GM20431 (cell line): ENCODE measurements around the gene MGMT.

ENCODE experiments used
- in situ Hi-C: fragments of 300-500 bp; cut with MseI, MboI; formaldehyde crosslinking; loops from one replicate; pipeline ENCODE4 v1.15.0; 2020; ENCODE audit warnings: low sequenced_read_pairs; ENCODE audit not compliant: unreplicated experiment

Gene MGMT

DNA sequence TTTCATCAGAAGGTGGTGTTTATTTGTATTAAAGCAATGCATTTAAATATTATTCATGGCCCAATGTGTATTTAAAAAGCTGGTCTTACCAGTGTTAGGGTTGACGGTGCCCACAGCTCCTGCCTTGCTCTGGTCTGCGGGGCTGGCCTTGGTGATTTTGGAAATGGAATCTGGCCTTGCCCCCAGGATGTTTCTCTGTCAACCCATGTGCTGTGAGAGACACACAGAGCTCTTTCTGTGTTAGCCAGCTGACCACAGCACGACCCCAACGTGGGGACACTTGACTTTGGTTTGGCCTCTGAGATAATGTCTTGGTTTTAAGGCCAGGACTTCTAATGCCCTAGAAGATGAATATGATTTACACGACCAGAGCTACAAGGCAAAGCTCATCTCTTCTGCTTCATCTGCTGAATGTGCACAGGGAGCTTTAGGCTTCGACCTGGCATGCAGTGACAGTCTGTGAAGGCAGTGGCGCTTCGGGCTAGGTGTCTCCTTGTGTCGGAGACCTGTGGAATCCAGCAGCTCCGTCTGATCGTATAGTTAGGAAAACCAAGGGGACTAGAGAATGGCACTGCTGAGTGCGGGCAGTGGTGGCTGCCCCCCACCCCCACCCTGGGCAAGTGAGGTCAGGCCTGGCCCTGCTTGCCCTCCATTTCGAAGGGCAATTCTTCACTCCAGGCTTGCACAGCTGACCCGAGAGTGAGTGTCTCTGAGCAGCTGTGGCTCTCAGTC is 250.9 kb downstream of the MGMT start:
- in situ Hi-C loops: no loop called here

DNA sequence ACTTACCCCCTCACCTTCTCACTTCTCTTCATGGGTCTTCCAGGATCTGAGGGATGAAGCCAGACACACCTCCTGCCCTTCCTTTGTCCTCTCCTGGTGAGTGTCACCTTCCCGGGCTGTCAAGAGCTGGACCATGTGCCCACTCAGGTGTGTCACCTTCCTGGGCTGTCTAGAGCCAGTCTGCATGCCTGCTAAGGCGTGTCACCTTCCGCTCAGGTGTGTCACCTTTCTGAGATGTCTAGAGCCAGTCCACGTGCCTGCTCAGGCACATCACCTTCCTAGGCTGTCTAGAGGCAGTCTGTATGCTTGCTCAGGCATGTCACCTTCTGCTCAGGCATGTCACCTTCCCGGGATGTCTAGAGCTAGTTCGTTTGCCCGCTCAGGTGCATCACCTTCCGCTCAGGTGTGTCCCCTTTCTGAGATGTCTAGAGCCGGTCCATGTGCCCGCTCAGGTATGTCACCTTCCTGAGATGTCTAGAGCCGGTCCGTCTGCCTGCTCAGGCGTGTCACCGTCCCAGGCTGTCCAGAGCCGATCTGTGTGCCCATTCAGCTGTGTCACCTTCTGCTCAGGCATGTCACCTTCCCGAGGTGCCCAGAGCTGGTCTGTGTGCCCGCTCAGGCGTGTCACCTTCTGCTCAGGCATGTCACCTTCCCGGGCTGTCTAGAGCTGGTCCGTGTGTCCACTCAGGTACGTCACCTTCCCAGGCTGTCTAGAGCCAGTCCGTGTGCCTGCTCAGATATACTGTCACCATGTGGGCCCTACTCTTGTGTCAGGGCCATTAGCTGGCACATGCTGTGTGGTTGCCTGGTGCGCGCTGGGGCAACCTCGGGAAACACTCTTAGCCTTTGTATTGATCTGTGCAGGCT is 251.7 kb downstream of the MGMT start:
- in situ Hi-C loops: no loop called here

DNA sequence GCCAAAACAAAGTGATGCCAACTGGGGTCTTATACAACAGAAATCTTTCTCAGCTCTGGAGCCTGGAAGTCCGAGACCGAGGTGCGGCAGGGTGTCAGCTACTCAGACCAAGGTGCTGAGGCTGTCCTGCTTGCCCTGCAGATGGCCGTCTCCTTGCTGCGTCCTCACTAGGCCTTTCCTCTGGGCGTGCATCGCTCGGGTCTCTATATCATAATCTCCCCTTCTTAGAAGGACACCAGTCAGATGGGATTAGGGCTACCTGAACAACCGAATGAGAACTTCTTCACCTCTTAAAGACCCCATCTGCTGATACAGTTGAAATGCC is 252.3 kb downstream of the MGMT start:
- in situ Hi-C loops: no loop called here

DNA sequence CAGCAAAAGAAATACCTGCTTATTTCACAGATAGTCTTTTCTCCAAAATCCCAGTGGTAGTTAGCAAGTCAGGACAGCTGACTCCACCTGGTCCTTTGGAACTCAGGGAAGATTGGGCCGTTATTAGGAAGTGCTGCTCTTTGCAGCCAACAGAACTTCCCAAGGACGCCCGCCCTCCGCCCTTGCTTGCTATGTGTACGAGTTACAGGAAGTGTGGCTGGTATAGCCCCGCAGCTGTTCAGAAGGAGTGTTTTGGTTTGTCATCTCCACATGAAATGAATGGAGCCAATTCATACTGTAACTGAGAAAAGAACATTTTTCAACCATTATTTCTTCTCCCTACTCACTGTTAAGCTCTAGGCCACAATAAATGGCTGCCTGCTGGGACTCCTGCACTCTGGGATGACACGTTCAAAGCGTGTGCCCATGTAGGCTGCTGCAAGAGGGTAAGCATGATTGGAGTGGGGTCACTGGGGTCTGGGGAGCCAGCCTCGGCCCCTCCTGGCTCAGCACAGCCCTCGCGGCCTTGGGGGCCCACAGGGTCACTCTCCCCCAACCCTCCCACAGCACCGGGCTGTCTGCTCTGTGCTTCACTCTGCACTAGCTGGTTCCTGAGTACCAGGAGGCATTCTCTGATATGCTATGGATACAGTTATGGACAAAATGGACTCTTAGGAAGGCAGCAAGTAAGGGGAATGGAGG is 253.0 kb downstream of the MGMT start:
- in situ Hi-C loops: no loop called here

DNA sequence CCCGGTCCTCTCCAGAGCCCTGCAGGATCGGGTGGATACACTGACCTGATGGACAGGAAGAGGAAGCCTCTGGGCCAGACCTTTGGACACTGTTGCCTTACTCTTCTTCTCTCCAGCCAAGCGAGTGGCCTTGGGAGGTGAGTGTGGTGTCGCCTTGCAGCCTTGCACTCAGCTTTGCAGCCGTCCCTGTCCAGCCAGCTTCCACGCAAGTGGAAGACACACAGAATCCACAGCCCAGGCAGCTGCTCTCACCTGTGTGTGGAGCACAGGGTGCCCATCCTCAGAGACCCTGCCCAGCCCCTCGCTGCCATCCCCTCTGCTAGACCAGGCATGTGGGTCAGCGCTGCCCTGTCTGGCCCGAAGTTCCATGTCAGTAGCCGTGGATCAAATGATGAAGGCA is 258.0 kb downstream of the MGMT start:
- in situ Hi-C loops: no loop called here

DNA sequence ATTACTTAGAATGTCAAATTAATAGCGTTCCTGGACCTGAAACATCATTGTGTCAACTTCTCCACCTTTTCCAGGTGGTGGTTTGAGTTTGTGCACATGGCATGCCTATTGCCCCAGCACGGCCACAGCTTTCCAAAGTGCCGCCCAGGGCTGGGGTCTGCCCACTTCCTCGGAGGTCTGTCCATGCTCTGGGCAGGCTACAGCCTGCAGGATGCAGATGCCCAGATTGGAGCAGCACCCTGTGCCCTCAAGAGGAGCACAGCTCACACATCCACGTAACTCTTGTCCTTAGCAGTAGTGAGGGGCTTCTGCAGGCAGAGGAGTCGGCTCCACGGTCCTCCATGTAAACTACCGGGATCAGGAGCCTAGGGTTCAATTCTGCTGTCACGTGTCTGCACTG is 258.4 kb downstream of the MGMT start:
- in situ Hi-C loops: no loop called here

DNA sequence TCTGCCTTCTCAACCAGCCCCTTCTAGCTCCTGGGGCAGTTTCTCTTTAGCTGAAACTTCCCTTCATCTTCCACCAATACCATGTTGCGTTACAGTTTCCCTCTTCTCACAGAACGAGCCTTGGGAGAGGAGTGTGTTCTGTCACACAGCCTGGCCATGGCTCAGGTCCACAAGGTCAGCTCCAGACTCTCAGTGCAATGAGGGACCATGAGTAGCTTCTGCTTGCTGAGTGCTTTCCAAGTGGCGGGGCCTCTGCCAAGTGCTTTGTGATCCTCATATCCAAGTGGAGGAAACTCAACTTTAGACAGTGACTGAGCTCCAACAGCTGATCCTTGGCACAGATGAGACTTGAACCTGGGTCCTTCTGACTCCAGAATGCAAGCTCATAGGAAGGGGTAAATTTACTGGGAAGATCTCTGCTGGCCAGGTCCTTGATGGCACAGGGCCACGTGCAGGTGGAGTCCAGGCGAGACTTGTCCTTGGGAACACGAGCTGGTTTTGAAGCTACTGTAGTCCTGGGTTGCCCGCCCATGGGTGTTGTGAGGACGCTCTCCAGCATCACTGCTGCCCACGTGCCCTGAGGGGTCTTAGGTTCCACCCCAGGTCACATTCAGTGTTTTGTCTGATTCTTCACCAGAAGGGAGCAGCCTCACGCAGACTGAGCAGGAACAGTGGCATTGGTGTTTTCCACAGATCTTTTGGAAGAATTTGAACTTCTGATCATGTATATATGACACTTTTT is 259.0 kb downstream of the MGMT start:
- in situ Hi-C loops: no loop called here

DNA sequence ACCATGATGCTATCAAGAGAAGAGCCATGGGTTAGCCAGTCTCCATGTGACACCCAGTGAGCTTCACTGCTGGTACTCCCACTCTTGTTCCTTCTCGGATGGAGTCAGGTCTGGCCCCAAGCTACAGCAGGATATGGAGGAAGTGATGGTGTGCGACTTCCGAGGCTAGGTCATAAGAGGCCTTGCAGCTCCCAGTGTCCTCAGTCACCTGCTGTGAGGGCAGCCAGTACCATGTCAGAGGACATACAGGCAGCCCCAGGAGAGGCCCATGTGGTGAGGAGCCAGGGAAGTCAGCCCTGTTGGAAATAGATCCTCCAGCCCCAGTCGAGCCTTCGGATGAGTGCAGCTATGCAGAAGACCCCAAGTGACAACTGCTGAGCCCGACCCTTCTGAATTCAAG is 260.0 kb downstream of the MGMT start:
- in situ Hi-C loops: no loop called here

DNA sequence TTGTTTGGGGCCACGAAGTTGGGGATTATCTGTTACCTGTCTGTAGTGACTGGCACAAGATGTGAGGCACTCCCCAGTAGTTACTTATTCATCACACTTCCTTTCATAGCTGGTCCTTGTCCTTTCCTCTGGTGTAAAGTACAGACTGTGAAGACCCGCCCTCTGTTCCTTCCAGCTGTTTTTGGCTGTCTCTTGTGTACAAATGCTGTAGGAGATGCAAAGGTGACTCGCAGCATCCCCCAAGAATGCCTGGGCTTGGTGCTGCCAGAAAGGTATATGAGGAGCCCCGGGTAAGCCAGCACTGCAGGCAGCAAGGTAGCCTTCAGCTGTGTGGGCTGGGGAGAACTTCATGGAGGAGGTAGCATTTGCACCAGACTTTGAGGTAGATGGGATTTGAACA is 260.5 kb downstream of the MGMT start:
- in situ Hi-C loops: no loop called here

DNA sequence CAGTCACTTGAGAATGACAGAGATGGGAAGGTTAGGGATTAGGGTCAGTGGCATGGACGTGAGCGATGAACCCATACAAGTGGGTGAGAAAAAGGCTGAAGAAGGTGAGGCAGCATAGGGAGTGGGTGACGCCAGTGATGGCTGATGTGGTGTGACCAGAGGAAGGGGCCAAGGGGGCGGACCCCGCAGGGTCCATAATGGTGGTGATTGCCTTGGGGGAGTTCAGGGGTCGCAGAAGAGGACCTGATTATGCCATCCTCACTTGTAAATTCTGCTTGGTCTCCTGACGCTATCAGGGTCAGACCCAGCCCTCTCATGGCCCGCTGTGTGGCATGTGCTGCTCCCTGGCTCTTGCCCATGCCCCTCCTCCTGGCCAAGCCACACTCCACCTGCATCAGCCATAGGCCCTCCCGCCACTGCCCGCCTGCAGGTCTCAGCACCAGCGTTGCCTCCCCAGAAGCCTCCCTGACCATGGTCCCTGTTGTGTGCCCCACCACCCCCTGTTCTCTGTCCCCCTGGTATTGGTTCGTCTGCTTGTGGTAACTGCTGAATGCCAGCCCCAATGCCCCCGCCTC is 261.3 kb downstream of the MGMT start:
- in situ Hi-C loops: no loop called here

DNA sequence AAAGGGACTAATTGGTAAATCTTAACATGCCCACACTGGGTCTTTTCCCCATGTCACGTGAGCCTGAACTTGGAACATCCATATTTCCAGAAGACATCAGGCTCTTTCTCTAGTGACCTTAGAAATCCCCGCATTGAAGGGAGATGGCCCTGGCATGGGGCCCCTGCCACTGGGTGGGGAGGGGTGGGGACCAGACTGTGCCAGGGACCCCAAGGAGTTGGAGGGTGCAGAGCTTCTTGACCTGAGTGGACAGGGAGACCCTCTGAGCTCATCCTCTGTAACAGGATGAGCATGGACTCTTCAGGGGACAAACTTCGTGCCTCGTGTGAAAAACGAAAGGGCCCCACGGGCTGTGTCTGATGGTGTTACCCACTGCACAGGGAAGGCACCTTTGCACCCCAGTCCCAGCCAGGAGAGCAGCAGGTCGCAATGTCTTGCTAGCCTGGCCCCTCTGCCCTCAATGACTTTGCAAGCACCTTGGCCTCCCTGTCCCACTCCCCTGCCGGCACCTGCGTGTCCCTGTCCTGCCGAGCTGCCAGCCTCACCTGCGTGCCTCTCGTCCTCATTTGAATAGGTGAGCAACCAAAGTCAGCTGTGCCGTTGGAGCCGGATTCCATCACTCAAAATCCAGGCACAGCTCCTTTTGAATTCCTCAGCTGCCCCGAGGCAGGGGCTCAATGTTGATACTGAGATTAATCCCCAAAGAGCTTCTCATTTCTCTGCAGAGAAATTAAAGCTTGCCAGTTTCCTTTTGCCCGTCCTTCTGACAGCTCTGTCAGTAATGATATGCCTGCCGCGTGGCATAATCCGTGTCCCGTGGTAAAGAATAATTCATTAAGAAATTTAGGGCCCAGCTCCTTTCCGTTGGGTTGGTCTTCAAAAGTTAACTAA is 262.1 kb downstream of the MGMT start:
- in situ Hi-C loops: no loop called here

DNA sequence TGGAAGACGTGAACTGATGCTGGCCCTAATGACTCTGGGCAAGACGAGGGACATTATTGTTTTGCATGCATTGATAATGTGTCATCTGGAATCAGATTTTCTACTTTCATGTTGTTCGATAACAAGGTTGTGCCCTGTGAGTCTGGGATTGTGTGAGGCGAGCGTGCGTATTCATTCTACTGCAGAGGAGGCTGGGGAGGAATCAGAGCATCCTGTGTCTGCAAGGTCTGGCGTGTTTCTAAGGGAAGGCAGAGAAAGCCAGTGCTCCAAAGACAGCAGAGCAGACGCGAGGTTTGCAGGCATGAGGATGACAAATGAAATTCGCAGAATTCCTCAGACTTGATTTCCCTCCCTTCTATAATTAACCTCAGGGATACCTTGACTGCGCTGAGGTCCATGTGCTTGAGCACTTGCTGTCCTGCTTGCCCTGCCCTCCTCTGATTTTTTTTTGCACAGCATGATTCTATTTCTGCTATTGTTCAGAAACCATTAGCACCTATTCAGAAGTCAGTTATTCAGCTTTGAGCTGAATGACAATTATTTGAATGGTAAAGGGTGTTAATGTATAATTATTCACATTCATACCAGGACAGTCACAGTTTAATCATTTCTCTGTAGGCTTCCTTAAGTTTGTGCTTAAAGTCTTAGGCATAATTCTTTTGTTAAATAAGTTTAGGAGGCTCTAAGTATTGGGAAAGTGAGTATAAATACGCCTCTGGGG is 263.4 kb downstream of the MGMT start:
- in situ Hi-C loops: no loop called here

DNA sequence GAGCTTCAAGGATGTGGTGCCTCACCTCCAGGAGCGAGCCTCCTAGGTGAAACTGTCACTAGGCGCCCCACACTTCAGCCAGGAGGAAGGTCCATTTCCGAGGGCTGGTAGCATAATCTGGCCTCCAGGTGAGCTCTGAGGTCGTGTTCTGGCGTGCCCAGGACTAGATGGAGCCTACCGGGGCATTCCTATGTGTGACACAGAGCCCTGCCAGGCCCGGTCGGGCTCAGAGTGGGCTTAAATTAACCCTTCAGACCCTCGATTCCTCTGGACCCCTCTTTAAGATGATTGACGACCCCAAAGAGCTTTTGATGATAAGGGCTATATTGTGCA is 263.9 kb downstream of the MGMT start:
- in situ Hi-C loops: no loop called here

DNA sequence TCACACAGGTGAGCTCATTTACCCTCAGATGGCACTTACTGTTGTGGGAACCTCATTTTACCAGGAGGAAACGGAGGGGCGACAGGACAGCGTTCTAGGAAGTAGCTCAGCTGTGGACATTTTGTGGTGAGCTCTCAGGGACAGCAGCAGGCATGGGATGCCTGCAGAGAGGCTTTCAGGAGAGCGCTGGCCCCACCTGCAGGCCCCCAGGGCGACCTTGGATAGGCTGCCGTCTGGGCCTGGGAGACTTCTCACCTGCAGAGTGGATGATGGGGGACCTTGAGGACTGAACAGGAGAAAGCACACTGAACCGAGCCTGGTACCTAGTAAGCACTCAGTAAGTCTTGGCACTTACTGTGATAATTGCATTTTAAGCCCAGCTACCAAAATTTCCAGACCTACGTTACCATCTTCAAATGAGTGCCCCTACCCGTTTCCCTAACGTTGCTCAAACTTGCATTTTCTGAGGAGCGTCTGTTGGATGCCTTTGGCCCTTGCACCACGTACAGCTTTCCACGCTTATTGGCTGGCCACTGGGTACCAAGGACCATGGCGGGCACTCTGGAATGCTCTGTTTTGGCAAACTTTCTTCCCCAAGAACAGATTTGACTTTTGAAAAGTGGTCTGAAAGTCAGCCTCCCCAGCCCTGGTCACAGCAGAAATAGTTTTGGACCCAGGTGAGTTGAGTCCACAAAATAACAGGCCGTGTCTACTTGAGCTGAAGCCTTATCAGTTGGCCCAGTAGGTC is 273.7 kb downstream of the MGMT start:
- in situ Hi-C loops: no loop called here

DNA sequence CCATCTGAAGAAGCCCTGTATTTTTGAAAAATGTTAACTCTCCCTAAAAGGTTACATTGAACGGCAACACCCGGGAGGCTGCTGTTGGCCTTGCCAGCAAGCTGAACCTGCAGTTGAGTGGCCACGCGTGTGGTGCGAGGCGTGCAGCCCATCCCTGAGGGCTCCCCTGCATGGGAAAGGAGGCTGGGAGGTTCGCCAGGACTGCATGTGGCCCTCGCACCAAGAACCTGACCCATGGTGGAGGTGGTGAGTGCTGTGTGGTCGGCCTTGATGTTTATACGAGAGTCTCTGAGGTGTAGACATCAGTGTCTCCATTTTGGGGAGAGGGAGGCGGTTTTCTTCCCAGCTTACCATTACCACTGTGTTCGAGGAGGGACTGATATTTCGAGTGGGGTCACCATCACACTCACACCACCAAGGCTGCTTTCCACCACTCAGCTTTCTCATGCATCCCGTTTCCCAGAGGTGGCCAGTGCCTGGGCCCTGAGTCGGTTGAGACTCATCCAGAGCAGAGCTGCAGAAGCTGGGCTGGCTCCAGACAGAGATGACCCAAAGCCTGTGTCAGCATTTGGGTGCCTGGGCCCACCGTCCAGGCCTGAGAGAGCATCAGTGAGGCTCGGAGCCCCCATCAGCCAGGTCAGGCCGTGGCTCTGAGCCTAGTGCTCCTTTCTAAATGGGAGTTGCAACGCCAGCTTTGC is 274.4 kb downstream of the MGMT start:
- in situ Hi-C loops: no loop called here

DNA sequence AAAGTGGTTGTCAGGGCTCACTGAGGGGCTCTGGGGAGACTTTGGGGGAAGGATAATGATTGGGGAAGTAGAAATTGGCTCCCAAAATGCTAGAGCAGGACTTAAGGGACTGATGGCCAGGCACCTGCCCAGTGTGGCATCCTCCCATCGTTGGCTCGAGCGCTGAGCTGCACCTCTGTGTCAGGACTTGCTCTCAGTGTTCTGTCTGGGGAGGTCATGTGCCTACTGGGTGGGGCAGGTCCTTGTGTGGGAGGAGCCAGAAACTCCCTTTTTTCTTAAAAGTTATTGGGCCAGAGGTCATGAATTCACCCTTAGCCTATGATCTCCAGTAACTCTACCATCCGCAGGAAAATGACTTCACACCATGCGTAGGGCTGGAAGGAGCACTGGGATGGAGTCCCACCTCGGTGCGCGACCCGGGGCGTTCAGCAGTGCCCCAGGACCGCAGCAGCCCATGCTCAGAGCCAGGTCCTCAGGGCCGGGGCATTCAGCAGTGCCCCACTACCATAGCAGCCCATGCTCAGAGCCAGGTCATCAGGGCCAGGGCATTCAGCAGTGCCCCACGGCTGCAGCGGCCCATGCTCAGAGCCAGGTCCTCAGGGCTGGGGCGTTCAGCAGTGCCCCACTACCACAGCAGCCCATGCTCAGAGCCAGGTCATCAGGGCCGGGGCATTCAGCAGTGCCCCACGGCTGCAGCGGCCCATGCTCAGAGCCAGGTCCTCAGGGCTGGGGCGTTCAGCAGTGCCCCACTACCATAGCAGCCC is 275.1 kb downstream of the MGMT start:
- in situ Hi-C loops: no loop called here
